GM12875 (cell line): Measurements from ENCODE around the gene DAB2IP.

ENCODE experiments used
- H3K4me3 ChIP-seq: one replicate; pipeline ENCODE4 v1.5.1; 2011; ENCODE audit warnings: low read depth, low read length, control low read depth
- CTCF ChIP-seq: IDR thresholded peaks from 2 replicates; pipeline ENCODE4 v1.5.1; 2011; ENCODE audit warnings: low read depth, mild to moderate bottlenecking, control low read depth, inconsistent platforms, low read length, moderate library complexity, borderline replicate concordance; ENCODE audit not compliant: insufficient read depth

DAB2IP gene

GRCh38 chr9:121720311-121721057 lies 69.0 kb downstream of the DAB2IP start:
- TF ChIP-seq CTCF = no peak
- H3K4me3 ChIP-seq = no peak overlapping the region

GRCh38 chr9:121721058-121721350 lies 69.6 kb downstream of the DAB2IP start:
- TF ChIP-seq CTCF = no peak

GRCh38 chr9:121721770-121722169 lies 70.3 kb downstream of the DAB2IP start:
- no peak overlapping the region for H3K4me3 ChIP-seq
- TF ChIP-seq CTCF = no peak

More at GRCh38 chr9:121721058-121721350, 69.6 kb downstream of the DAB2IP start:
- H3K4me3 ChIP-seq = no peak overlapping the region

- no peak overlapping the region for H3K4me3 ChIP-seq
- TF ChIP-seq CTCF = no peak
Observed at GRCh38 chr9:121725008-121725775, 73.8 kb downstream of the DAB2IP start.

GRCh38 chr9:121727295-121728020 lies 76.0 kb downstream of the DAB2IP start:
- no peak for TF ChIP-seq CTCF
- no peak overlapping the region for H3K4me3 ChIP-seq

- no peak overlapping the region for H3K4me3 ChIP-seq
- TF ChIP-seq CTCF = no peak
Observed at GRCh38 chr9:121728916-121729315, 77.5 kb downstream of the DAB2IP start.
